HG02678 (cell line): ENCODE measurements around the gene VPS51.
"Not testable (repeated sequence)": the region's sequence is repeated elsewhere in the genome, so short reads cannot be mapped to it uniquely, and the experiment has no call there.

Source experiments
- ATAC-seq: cut with Tn5 transposase; IDR thresholded peaks from one replicate; pipeline ENCODE4 v1.9.1; 2021; ENCODE audit warnings: mild to moderate bottlenecking, moderate library complexity; ENCODE audit not compliant: unreplicated experiment

The VPS51 gene

GRCh38 chr11:65118097-65118837 lies 22.3 kb downstream of the VPS51 start:
- ATAC-seq: no peak

GRCh38 chr11:65118891-65119669 lies 23.1 kb downstream of the VPS51 start:
- ATAC-seq: not testable (repeated sequence)

DNA sequence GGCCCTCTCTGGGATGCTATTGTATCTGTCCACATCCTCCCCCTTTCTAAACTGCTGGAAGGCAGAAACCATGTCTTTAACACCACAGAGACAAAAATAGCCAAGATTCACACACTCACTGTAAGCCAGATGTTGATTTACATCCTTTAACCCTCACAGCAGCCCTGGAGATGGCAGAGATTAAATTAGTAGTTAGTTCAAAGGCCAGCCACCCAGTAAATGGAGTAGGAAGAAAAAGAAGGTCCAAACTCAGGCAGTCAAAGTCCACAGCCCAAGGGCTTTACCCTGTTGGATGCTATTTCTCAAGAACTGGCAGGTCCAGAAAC lies 23.6 kb downstream of the VPS51 start:
- no peak for ATAC-seq

DNA sequence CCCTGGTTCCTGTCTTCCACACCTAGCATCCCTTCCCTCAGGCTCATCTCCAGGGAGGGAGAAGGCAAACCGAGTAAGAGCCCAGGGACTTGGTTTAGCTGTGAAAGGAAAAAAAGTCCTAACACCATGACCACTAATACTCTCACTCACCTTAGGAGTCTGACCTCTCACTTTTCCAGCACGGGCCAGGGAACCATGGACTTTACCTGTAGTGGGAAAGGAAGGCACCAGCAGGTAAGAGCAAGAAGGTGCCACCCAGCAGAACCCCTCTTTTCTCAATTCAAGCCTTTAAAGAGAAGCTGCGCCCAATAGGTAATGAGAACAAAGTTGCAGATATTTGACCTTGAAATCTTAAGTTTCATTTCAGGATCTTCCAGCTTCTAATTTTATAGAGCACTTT lies 24.8 kb downstream of the VPS51 start:
- ATAC-seq: no peak

DNA sequence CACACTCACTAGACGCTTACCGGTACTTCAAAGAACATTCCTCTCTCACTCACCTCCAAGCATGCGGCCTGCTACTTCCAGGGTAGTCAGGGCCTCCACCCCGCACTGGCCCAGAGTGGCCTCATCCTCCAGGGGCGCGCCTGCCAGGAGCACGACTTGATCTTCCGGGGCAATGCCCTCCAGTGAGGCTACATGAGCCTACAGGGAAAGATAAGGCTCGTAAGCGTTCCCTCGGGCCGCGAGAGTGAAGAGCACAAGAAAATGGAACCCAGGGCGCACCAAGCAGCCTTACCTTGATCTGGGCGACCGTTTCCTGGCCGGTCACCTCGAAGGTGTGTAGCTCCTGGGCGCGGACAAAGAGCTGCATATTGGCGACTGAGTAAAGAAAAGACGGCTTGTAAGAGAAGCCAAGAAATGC lies 25.4 kb downstream of the VPS51 start:
- ATAC-seq: no peak

DNA sequence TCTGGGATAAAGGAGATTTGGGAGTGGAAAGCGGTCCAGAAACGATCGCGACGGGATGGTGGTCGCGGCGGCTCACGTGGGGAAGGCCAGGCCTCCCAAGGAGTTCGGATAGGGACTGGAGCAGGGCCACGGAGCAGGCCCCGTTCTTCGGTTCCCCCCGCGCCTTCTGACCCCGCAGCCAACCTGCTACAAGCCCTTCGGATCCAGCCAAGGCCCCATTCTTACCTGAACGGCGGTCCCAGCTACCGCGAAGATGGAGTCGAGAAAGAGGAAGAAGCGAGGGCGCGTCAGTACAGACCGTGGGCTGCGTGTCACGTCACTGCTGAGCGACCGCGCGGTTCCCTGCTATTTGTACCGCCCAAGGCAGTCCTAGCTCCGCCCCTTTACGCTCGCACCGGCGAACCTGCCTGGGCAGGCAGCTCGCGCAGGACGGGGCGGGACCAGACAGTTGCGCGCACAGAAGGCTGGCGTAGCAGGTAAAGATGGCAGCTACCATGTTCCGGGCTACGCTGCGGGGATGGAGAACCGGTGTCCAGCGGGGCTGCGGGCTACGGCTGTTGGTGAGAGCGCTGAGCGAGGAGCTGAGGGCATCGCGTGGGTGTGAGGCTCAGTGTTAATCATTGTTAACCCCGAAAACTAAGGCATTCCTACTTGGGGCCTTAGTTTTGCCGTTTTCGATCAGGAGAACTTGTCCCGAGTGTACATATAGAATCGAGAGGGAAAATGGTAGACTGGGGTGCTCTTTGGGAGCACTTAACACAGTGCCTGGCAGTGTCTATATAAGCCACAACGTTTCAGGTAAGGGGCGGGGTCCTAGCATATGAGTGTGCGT lies 26.1 kb downstream of the VPS51 start, which contains the start of the genes FAU and MRPL49:
Gene FAU (minus strand): TSS at position 270 of the 832 bp plus-strand sequence. CDS start 321 bp downstream, outside the sequence.
Gene MRPL49 (plus strand): TSS at position 457 of the 832 bp plus-strand sequence. CDS start 26 bp downstream, at position 483.
- ATAC-seq: peak; percentile 72

DNA sequence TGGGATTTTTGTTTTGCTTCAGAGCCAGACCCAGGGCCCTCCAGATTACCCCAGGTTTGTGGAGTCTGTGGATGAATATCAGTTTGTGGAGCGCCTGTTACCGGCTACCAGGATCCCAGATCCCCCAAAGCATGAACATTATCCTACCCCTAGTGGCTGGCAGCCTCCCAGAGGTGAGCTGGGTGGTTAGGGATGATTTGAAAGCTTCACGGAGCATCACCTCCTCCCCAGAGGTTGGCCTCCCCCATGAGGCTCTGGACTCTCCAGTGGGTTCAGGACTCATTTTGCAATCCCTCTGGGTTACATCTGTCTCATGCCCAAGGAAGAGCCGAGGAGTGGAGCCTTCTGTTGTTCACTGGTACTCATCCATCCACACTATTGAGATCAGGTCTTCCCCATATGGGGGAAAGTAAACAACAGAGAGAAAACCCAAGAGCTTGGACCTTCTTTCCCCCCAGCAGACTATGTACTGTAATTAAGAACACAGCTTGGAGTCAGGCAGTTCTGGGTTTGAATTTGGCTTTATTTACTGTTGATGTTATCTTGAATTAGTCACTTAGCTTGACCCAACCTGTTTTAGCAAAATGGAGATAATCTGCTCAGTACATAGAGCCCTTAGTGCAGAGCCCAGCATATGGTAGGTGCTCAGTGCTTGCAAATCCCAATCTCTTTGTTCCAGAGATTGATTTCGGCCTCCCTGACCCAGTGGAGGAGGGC lies 28.6 kb downstream of the VPS51 start:
- ATAC-seq: no peak

GRCh38 chr11:65125197-65126056 lies 29.4 kb downstream of the VPS51 start:
- ATAC-seq: no peak

DNA sequence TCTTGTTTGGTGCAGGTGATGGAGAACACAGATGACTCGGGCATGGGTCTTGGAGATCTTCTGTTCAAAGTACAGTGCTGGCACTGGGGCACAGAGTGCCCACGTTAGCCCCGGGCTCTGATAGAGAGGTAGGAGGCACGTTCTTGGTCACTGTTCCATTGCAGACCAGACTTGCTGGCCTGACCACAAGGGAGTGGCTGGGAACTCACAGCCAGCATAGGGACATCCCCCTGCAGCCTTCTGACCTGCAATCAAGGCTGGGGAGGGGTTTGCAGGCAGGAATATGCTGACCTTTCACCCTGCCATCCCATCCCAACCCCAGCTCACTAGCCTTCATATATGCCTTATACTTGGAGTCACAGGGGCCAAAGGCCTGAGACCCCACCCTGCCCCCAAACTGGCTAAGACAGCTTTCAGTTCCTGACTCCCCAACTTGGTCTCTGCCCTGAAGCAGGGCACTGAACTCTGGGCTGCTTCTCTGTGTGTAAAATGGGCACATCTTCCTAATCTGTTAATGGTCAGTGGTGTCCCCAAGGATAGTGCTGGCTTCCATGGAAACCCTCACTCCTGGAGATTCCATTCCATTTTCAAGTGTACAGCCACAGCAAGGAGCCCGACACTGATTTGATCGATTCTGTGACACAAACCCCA lies 30.7 kb downstream of the VPS51 start:
- no peak for ATAC-seq

- ATAC-seq: no peak
Measured at GRCh38 chr11:65127473-65128181, 31.6 kb downstream of the VPS51 start.

DNA sequence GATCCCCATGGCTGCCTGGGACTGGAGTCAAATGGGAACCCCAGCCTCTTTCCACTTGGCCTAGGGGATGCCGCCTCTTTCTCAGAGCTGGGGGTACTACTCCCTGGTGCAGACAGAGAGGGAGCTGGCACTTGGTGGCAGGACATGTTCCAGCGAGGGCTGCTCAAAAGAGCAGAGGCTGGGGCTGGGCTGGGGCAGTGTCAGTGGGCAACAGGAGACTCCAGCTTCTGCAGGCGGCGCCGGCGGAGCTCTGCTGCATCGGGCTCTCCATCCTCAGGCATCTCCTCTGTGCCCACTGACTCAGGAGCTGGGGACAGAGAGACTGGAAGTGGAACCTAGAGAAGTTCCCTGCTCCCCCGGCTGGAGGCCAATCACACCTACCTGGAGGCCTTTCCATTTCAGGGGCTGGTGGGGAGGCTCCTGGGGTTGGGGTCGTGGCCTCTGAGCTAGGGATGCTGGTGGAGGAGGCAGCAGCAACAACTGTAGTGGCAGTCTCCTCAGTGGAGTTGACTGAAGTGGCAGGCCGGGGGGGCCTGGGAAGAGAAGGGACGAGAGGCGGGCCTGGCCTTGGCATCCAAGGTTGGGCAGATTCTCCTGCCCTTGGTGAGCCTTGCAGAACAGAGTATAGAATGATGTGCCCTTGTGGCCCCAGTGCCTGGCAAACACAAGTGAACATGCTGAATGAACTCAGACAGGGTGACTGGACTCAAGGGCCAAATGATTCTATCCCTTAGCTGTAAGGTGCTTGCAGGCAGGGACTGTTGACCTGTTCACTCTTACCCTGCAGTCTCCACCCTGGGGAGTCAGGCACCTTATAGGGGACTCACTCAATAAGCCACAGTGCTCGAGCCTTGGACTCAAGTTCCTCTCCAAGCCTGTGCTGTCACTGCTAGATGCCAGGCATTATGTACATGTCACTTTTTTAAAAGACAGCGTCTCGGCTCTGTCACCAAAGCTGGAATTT lies 32.5 kb downstream of the VPS51 start:
- ATAC-seq: no peak

- ATAC-seq: no peak
Measured at GRCh38 chr11:65129649-65130441, 33.8 kb downstream of the VPS51 start.

DNA sequence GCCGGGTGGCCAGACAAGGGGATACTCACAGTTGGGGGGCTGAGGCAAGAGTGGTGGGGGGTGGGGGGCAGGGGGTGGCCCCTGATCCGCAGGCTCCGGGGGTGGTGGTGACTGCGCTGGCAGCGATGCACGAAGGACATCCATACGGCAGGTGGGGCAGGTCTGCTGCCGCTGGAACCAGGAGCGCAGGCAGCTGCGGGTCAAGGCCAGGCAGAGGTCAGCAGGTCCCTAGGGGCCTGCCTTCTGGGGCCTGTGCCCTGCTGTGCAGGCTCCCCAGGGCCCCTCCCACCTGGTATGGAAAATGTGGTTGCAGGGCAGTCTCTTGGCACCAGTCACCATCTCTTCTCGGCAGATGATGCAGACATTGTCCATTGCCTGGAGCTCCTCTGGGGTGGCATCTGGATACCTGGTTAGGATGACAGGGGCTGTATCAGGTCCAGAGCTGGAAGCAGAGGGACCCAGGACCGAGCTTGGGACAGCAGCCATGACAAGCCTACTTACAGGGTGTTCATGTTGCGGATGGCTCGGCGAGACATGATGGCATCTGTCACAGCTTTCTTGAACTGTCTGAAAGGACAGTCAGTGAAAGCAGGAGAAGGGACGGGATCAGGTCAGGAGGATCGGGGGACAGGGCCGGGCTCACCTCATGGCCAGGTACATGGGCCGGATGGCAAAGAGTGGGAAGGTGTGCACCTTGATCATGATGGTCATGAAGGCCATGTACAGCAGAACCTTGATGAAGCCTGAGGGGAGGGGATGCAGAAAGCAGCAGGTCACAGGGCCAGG lies 34.8 kb downstream of the VPS51 start:
- ATAC-seq: no peak

- ATAC-seq: no peak
Measured at GRCh38 chr11:65131417-65131776, 35.4 kb downstream of the VPS51 start.

GRCh38 chr11:65131895-65132237 lies 35.9 kb downstream of the VPS51 start:
- no peak for ATAC-seq
